ENCODE data around the gene SH3RF2.
A peak's percentile ranks its signal among the peaks of the same experiment; 100 is the strongest.

The SH3RF2 gene

DNA sequence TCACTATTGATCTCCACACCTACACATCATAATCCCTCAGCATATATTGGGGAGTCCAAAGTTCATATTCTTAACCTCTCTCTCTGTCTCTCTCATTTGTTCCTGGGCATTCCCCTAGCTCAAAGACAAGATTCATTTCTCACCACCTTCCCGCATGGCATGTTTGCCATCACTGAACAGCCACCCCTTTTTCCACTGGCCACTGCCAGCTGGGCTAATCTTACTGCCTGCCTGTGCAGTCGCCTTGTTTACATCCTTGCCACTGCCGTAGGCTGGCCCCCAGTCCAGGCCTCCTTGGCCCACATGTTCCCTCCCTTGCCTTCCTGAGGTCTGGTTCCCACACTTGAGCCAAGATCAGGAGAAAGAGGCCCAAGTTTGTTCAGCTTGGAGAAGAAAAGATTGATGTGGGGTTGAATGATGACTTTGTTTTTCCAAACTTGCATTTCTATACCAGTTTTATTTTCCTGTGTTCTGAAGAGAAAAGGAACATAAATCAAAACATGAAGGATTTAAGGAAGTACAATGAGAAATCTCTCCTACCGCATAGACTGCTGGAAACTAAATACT, 88.8 kb downstream of the SH3RF2 start:
- H3K4me1 ChIP-seq (ENCODE audit: control insufficient read depth, insufficient read depth, low read length) = peaks cover 30% of the 10 kb centered on the region
- peak overlapping the region; percentile 88 for H3K27ac ChIP-seq (ENCODE audit: low read depth, low read length)
- no peak overlapping the region for H3K4me3 ChIP-seq (ENCODE audit: low read depth, low read length)
- H3K9ac ChIP-seq (ENCODE audit: low read depth, low read length) = no peak overlapping the region
- no peaks in the 10 kb centered on the region for H3K9me3 ChIP-seq (ENCODE audit: control insufficient read depth, insufficient read depth, low read length)
- H3K27me3 ChIP-seq (ENCODE audit: control insufficient read depth, insufficient read depth, low read length) = no peaks in the 10 kb centered on the region
- no peaks in the 10 kb centered on the region for H3K36me3 ChIP-seq (ENCODE audit: control insufficient read depth, insufficient read depth, low read length)

DNA sequence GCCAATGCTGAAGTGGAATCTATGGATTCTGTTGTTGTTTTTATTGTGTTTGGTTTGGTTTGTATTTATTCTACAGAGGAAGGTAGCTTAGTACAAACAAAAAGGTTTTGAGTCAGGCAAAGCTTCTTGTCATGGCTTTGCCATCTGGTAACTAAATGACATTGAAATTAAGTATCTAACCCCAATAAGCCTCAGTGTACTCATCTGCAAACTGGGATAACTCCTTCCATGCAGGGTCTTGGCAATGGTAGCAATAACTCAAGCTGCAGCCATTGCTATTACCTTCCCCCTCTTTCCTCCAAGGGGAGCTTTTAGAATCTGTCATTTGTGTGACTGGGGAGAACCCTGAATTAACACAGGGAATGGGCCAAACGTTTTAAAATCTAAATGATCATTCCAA, 89.3 kb downstream of the SH3RF2 start:
- no peaks in the 10 kb centered on the region for H3K27me3 ChIP-seq (ENCODE audit: control insufficient read depth, insufficient read depth, low read length)
- peaks cover 30% of the 10 kb centered on the region for H3K4me1 ChIP-seq (ENCODE audit: control insufficient read depth, insufficient read depth, low read length)
- H3K36me3 ChIP-seq (ENCODE audit: control insufficient read depth, insufficient read depth, low read length) = no peaks in the 10 kb centered on the region
- no peaks in the 10 kb centered on the region for H3K9me3 ChIP-seq (ENCODE audit: control insufficient read depth, insufficient read depth, low read length)
- no peak overlapping the region for H3K4me3 ChIP-seq (ENCODE audit: low read depth, low read length)
- peak overlapping the region; percentile 88 for H3K27ac ChIP-seq (ENCODE audit: low read depth, low read length)
- H3K9ac ChIP-seq (ENCODE audit: low read depth, low read length) = no peak overlapping the region

- Histone ChIP-seq H3K9me3 (ENCODE audit: control insufficient read depth, insufficient read depth, low read length) (no peaks in the 10 kb centered on the region), H3K27ac (ENCODE audit: low read depth, low read length) (peak overlapping the region; percentile 88), H3K4me3 (ENCODE audit: low read depth, low read length) (peak overlapping the region; percentile 17; the same call in 1 of the 2 replicates), H3K36me3 (ENCODE audit: control insufficient read depth, insufficient read depth, low read length) (no peaks in the 10 kb centered on the region), H3K27me3 (ENCODE audit: control insufficient read depth, insufficient read depth, low read length) (no peaks in the 10 kb centered on the region), H3K9ac (ENCODE audit: low read depth, low read length) (no peak overlapping the region), H3K4me1 (ENCODE audit: control insufficient read depth, insufficient read depth, low read length) (peaks cover 30% of the 10 kb centered on the region)
Measured at GRCh38 chr5:146026307-146027010, 90.1 kb downstream of the SH3RF2 start.

- Histone ChIP-seq H3K9me3 (ENCODE audit: control insufficient read depth, insufficient read depth, low read length) (no peaks in the 10 kb centered on the region), H3K4me3 (ENCODE audit: low read depth, low read length) (no peak overlapping the region), H3K9ac (ENCODE audit: low read depth, low read length) (no peak overlapping the region), H3K27ac (ENCODE audit: low read depth, low read length) (no peak overlapping the region), H3K4me1 (ENCODE audit: control insufficient read depth, insufficient read depth, low read length) (peaks cover 30% of the 10 kb centered on the region), H3K36me3 (ENCODE audit: control insufficient read depth, insufficient read depth, low read length) (no peaks in the 10 kb centered on the region), H3K27me3 (ENCODE audit: control insufficient read depth, insufficient read depth, low read length) (no peaks in the 10 kb centered on the region)
Measured at GRCh38 chr5:146027751-146028150, 91.4 kb downstream of the SH3RF2 start.

DNA sequence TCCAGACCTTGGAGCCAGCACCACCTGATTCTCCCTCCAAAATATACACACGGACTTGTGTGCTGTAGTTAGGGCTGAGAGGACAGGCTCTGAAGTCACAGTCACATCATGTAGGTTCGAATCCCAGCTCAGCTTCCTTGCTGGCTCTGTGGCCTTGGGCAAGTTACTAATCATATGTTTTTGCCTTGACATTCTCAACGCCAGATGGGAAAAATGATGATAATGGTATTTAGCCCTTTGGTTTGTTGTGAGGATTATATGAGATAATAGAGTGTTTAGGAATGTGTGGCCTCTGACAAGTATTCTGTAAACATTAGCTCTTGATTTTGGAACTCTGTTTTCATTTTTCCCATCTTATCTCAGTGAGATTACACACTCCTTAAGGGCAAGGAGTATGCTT, 96.5 kb downstream of the SH3RF2 start:
- Histone ChIP-seq H3K9ac (ENCODE audit: low read depth, low read length) (no peak overlapping the region), H3K27ac (ENCODE audit: low read depth, low read length) (no peak overlapping the region), H3K36me3 (ENCODE audit: control insufficient read depth, insufficient read depth, low read length) (no peaks in the 10 kb centered on the region), H3K27me3 (ENCODE audit: control insufficient read depth, insufficient read depth, low read length) (no peaks in the 10 kb centered on the region), H3K9me3 (ENCODE audit: control insufficient read depth, insufficient read depth, low read length) (no peaks in the 10 kb centered on the region), H3K4me1 (ENCODE audit: control insufficient read depth, insufficient read depth, low read length) (no peaks in the 10 kb centered on the region), H3K4me3 (ENCODE audit: low read depth, low read length) (no peak overlapping the region)

DNA sequence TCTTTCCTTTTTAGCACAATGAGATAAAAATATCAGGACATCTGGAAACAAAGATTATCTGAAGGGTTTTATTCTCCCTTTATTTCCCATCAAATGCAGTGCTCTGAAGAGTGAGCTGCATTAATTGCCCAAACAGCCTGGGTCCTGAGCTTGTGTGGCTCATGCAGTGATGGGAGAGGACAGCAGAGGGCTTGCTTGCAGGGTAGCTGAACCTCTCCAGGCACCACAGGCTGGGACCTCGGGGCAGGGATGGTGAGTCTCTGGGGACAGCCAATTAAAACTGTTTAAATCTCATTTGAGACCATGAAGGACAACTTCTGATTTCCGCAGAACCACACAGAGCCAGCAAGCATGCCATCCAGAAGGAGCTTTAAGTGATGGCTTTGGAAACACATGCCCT, 97.7 kb downstream of the SH3RF2 start:
- no peaks in the 10 kb centered on the region for H3K27me3 ChIP-seq (ENCODE audit: control insufficient read depth, insufficient read depth, low read length)

GRCh38 chr5:146034605-146035004, 98.2 kb downstream of the SH3RF2 start:
- H3K4me3 ChIP-seq (ENCODE audit: low read depth, low read length) = no peak overlapping the region
- H3K27me3 ChIP-seq (ENCODE audit: control insufficient read depth, insufficient read depth, low read length) = no peaks in the 10 kb centered on the region
- H3K4me1 ChIP-seq (ENCODE audit: control insufficient read depth, insufficient read depth, low read length) = no peaks in the 10 kb centered on the region
- no peaks in the 10 kb centered on the region for H3K36me3 ChIP-seq (ENCODE audit: control insufficient read depth, insufficient read depth, low read length)
- H3K9me3 ChIP-seq (ENCODE audit: control insufficient read depth, insufficient read depth, low read length) = no peaks in the 10 kb centered on the region
- H3K27ac ChIP-seq (ENCODE audit: low read depth, low read length) = no peak overlapping the region
- H3K9ac ChIP-seq (ENCODE audit: low read depth, low read length) = no peak overlapping the region

More for the DNA sequence above, 97.7 kb downstream of the SH3RF2 start:
- H3K27ac ChIP-seq (ENCODE audit: low read depth, low read length) = no peak overlapping the region
- H3K9ac ChIP-seq (ENCODE audit: low read depth, low read length) = no peak overlapping the region
- no peaks in the 10 kb centered on the region for H3K36me3 ChIP-seq (ENCODE audit: control insufficient read depth, insufficient read depth, low read length)
- H3K9me3 ChIP-seq (ENCODE audit: control insufficient read depth, insufficient read depth, low read length) = no peaks in the 10 kb centered on the region
- no peak overlapping the region for H3K4me3 ChIP-seq (ENCODE audit: low read depth, low read length)
- H3K4me1 ChIP-seq (ENCODE audit: control insufficient read depth, insufficient read depth, low read length) = no peaks in the 10 kb centered on the region

- H3K9me3 ChIP-seq (ENCODE audit: control insufficient read depth, insufficient read depth, low read length) = no peaks in the 10 kb centered on the region
- H3K27me3 ChIP-seq (ENCODE audit: control insufficient read depth, insufficient read depth, low read length) = no peaks in the 10 kb centered on the region
- no peak overlapping the region for H3K27ac ChIP-seq (ENCODE audit: low read depth, low read length)
- H3K36me3 ChIP-seq (ENCODE audit: control insufficient read depth, insufficient read depth, low read length) = no peaks in the 10 kb centered on the region
- H3K9ac ChIP-seq (ENCODE audit: low read depth, low read length) = no peak overlapping the region
- no peaks in the 10 kb centered on the region for H3K4me1 ChIP-seq (ENCODE audit: control insufficient read depth, insufficient read depth, low read length)
- H3K4me3 ChIP-seq (ENCODE audit: low read depth, low read length) = no peak overlapping the region
Measured at GRCh38 chr5:146039420-146039819, 103.0 kb downstream of the SH3RF2 start.

DNA sequence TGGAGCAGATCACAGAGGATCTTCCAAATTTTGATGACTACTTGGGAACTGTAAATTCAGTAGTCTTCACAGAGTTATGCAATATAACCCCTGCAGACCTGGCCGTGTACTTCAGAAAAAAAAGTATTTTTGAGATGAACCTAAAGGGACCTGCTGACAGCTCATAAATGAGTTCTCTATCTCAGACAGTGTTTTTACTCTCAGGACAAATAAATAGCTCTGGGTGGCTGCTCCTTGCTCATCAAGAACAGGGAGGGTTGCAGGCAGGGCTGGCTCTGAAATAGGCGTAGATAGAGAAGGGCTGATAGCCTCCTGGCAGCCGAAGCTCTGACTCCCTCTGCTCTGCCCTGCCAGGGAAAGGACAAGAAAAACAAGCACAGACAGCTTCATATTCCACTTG, 104.1 kb downstream of the SH3RF2 start:
- Histone ChIP-seq H3K9ac (ENCODE audit: low read depth, low read length) (no peak overlapping the region), H3K9me3 (ENCODE audit: control insufficient read depth, insufficient read depth, low read length) (no peaks in the 10 kb centered on the region), H3K4me1 (ENCODE audit: control insufficient read depth, insufficient read depth, low read length) (no peaks in the 10 kb centered on the region), H3K27ac (ENCODE audit: low read depth, low read length) (no peak overlapping the region), H3K27me3 (ENCODE audit: control insufficient read depth, insufficient read depth, low read length) (no peaks in the 10 kb centered on the region), H3K36me3 (ENCODE audit: control insufficient read depth, insufficient read depth, low read length) (no peaks in the 10 kb centered on the region), H3K4me3 (ENCODE audit: low read depth, low read length) (no peak overlapping the region)

DNA sequence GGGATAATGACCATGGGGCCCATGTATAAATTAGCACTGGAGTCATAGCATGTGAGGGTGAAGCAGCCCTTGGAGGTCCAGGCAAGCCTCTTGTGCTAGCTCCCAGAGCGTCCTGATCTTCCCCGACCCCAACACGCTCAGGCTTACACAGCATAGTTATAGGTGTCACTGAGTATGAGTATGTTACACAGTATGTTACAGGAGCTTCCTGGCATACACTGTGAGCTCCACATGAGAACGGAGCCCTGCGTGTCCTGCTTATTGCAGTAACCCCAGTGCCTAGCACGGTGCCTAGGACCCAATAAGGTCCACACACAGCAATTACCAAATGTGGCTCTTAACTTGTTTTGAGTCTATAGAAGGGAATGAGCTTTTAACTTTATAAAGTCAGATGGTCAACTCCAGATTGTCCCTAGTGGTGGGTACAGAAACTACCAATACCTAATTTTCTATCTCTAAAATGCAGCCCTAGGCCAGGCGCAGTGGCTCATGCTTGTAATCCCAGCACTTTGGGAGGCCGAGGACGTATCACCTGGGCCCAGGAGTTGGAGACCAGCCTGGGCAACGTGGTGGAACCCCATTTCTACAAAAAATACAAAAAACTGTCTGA, 104.9 kb downstream of the SH3RF2 start:
- no peak overlapping the region for H3K27ac ChIP-seq (ENCODE audit: low read depth, low read length)

GRCh38 chr5:146042628-146043279, 106.4 kb downstream of the SH3RF2 start:
- no peaks in the 10 kb centered on the region for H3K4me1 ChIP-seq (ENCODE audit: control insufficient read depth, insufficient read depth, low read length)
- no peaks in the 10 kb centered on the region for H3K9me3 ChIP-seq (ENCODE audit: control insufficient read depth, insufficient read depth, low read length)
- H3K36me3 ChIP-seq (ENCODE audit: control insufficient read depth, insufficient read depth, low read length) = no peaks in the 10 kb centered on the region
- H3K4me3 ChIP-seq (ENCODE audit: low read depth, low read length) = no peak overlapping the region
- no peak overlapping the region for H3K27ac ChIP-seq (ENCODE audit: low read depth, low read length)
- no peaks in the 10 kb centered on the region for H3K27me3 ChIP-seq (ENCODE audit: control insufficient read depth, insufficient read depth, low read length)
- H3K9ac ChIP-seq (ENCODE audit: low read depth, low read length) = no peak overlapping the region

More for the DNA sequence above, 104.9 kb downstream of the SH3RF2 start:
- no peaks in the 10 kb centered on the region for H3K27me3 ChIP-seq (ENCODE audit: control insufficient read depth, insufficient read depth, low read length)
- no peaks in the 10 kb centered on the region for H3K4me1 ChIP-seq (ENCODE audit: control insufficient read depth, insufficient read depth, low read length)
- no peak overlapping the region for H3K9ac ChIP-seq (ENCODE audit: low read depth, low read length)
- no peak overlapping the region for H3K4me3 ChIP-seq (ENCODE audit: low read depth, low read length)
- H3K9me3 ChIP-seq (ENCODE audit: control insufficient read depth, insufficient read depth, low read length) = no peaks in the 10 kb centered on the region
- no peaks in the 10 kb centered on the region for H3K36me3 ChIP-seq (ENCODE audit: control insufficient read depth, insufficient read depth, low read length)

Measured in HUES48 (cell line).